Islet precursor cell (in vitro differentiated cells): ENCODE data around the gene RNF43.

Experiments
- DNase-seq: peaks from one replicate; pipeline ENCODE4 v3.0.0-alpha.2; 2018

Gene RNF43

GRCh38 chr17:58417300-58418092 is at the start of gene RNF43:
Gene RNF43, minus strand, starts transcription at chr17:58417534. Its CDS starts 1,957 bp downstream, at chr17:58415577.
- peak; percentile 100 for DNase-seq

GRCh38 chr17:58455491-58455890 is 38.2 kb upstream of the RNF43 start:
- no peak for DNase-seq

DNA sequence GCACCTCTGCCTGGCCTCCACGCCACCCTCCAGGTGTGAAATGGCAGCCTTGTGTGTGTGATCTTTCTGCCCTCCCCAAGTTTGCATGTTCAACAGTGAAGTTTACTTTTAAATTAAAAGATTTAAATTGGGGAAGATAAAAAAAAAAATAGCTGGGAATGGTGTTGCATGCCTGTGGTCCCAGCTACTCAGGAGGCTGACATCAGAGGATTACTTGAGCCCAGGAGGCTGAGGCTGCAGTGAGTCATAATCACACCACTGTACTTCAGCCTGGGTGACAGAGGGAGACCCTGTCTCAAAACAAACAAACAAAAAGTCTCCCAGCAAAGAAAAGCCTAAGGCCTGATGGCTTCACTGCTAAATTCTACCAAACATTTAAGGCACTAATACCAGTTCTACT is 35.4 kb upstream of the RNF43 start:
- peak; percentile 88 for DNase-seq

DNA sequence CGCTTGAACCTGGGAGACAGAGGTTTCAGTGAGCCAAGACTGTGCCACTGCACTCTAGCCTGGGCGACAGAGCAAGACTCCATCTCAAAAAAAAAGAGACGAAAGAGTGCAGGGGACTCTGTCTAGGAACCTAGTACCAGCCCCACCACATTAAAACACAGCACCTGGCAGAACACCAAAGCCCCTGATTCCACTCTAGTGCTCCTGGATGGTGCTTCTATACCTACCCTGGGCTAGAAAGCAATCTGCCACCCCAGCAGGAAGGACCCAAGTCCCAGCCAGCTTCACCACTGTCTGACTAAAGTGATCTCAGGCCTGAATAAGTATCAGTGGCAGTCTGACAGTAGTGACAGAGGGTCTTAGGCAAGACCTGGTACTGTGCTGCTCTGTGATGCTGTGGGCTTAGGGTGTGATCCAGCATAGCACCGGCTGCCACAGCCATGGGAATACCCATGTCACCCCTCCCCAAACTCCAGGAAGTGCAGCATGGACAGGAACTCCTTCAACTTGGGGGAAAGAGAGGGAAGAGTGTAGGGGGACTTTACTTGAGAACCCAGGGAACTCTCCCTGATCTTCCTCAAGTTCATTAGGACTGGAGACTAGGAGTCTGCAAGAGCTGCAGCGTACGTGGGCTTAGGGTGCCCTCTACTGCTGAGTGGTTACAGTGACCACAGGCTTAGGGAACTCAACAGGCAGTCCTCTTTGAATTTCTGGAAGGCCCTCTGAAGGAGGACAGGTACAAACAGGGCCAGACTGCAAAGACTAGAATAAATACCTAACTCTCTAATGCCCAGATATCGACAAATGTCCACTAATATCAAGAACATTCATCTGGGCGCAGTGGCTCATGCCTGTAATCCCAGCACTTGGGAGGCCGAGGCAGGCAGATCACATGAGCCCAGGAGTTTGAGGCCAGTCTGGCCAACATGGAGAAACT is 30.0 kb upstream of the RNF43 start:
- DNase-seq = peak; percentile 96

- no peak for DNase-seq
Measured at GRCh38 chr17:58446086-58446485, 28.8 kb upstream of the RNF43 start.

GRCh38 chr17:58436805-58437239 is 19.5 kb upstream of the RNF43 start:
- DNase-seq = no peak

- no peak for DNase-seq
Measured at GRCh38 chr17:58436245-58436644, 18.9 kb upstream of the RNF43 start.

GRCh38 chr17:58432806-58433573 is 15.7 kb upstream of the RNF43 start:
- DNase-seq = no peak

DNA sequence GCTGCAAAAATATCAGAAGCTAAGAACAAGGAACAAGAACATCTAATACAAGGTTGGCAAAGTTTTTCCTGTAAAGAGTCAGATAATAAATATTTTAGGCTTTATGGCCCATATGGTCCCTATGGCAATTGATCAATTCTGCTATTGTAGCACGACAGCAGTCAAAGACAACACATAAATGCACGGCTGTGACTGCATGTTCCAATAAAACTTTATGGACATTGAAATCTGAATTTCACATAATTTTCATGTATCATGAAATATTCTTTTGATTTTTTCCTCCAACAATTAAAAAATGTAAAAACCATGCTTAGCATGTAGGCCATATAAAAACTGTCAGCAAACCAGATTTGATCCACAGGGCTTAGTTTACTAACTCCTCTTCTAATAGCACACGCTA is 10.5 kb upstream of the RNF43 start:
- DNase-seq = no peak

DNA sequence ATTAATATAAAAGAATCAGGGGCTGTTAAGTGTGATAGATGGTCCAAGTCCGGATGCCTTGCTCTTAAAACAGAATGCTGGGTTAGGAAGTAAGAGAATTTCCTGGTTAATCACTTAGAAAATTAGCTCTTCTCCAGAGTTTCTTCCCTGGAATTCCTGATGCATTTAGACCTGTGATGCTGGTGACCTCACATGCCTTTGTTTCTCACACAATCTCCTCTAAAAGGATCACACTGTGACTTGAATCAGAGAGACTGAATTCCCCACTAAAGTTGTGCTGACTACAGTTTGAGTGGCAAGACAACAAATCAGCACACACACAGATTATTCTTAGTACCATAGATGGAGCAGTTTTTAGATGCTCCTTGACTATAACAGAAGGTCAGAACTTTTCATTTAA is 4.4 kb upstream of the RNF43 start:
- DNase-seq = no peak

DNA sequence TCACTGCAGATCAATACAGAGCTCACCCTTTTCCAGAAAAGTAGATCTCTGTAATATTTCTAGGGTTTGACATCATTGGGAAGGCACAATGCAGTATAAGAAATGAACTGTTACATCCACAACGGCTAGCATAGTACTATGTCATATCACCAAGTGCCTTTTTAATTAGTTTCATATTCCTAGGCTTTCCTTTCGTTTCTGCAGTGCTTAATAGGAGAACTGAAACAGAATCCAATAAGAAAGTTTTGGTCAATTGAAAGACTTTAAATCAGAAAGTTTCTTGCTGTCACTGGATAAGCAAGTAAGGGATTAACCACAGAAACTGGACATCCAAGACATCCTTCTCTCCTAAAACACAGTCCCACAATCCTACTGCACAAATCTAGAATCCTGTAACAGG is 3.5 kb upstream of the RNF43 start:
- no peak for DNase-seq

DNA sequence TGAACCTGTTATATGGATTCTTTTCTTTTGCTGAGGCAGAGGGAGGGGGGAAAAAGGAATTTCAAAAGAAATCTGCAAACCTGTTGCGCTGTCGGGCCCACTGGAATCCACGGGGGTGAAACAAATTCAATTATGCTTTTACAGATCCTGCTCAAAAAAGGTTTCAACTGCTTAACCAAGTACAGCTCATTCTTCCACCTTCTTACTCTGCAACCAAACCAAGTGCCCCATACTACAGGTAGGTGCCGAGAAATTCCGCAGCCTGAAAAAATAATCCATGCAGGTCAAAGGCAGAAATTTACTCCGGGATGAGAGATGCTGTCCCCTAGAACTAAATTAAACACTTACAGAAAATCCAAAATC is 416 bp downstream of the RNF43 start:
- DNase-seq = no peak

DNA sequence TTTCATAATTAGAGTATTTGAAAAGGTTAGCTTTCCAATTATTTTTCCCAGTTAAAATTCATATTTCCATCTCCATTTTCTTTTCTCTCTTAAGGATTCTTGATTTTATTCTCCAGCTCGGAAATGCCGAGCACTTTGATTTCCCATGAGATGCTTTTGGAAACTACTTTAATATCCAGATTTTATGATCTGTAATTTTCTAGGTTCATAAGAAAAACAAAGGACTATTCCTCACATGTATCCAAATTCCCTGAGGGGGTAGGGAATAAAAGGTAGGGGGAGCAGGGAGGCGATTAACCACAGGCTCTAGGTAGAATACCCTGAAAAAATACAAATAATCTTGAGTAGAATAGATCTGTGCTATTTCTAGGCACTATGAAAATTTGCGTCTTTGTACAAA is 938 bp downstream of the RNF43 start:
- DNase-seq = no peak

- peak; percentile 89 for DNase-seq
Measured at GRCh38 chr17:58415371-58416055, 1.8 kb downstream of the RNF43 start.

DNA sequence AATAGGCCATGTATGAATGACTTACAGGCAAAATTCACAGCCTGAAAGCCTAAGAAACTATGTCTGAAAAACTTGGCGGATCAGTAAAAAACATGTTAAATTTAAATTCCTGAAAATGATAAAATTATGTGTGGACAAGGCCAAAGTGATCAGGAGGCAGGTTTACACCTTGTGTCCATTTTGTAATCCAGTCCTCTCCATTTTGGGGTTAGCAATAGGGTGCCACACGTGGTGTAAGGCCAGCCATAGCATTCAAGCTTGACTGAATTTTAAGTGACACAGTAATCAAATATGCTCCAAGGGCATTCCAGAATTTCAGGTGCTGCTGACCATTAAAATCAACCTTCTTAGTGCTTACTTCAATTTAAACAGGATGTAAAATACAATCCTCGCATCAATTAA is 2.7 kb downstream of the RNF43 start:
- DNase-seq = no peak

DNA sequence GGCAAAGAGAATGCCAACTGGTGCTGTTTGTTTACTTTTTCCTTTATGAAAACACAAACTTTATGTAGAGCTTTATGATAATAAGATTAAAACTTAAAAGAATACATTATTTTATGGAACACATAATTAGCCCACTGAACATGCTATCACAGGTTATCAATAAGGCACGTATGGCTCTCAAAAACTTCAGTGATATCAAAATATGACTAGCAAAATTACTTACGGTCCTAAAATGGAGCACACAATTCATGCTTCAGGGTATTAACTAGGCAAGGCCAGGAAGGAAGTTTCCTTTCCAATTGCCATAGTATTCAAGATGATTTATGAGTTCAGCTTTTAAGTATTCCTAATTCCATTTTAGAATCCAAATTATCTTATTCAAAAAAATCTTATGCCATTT is 3.6 kb downstream of the RNF43 start:
- DNase-seq = no peak

DNA sequence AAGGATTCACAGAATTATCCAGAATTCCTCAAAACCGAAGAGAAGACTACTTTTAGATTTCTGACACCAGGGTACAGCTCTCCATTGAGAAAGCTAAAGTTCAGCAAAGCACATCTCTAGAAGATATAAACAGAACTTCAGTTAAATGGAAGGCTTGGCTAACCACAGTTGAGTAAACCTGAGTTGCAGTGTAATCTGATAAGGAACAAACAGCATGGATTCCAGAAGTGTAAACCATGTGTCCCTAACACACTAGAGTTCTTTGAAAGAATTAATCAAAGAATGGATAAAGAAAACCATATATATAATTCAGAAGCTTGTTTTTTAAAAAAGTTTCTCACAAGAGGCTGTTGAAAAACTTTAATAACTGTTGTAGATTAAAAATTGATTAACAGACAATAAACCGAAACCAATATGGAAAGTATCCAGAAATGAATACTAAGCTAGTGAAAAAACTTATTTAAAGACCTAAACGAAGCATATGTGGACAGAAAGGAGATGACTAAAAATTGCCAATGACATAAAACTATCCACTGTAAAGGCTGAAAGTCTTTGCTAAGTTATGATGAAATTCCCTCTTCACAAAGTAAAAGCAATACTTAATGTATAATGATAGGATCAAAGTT is 4.3 kb downstream of the RNF43 start:
- no peak for DNase-seq

DNA sequence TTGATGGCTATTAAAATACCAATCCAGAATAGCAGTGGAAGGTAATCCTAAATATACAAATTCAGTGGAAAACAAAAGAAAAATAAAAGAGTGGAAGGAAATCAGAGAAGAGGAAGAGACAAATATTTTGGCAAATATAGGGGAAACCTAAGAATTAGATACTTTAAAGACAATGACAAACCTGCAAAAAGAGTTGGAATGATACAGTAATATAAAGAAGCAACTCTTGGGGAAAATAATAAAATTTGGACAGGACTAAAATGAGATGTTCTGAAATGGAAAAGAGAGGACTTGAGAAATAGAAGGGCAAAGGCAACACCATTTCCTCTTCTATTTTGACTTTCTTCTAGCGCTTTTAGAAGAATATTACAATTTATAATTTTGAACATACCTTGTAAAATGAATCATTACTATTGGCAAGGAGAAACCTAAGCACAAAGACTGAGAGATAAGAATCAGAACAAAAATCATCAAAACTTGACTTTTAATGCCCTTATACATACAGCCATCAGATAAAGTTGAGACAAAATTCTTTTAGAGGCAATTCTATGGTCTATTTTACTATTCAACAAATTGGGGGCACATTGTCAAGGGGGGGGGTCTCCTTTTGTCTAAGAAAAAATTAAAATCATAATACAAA is 5.2 kb downstream of the RNF43 start:
- no peak for DNase-seq

GRCh38 chr17:58411408-58411894 is 5.9 kb downstream of the RNF43 start:
- no peak for DNase-seq

DNA sequence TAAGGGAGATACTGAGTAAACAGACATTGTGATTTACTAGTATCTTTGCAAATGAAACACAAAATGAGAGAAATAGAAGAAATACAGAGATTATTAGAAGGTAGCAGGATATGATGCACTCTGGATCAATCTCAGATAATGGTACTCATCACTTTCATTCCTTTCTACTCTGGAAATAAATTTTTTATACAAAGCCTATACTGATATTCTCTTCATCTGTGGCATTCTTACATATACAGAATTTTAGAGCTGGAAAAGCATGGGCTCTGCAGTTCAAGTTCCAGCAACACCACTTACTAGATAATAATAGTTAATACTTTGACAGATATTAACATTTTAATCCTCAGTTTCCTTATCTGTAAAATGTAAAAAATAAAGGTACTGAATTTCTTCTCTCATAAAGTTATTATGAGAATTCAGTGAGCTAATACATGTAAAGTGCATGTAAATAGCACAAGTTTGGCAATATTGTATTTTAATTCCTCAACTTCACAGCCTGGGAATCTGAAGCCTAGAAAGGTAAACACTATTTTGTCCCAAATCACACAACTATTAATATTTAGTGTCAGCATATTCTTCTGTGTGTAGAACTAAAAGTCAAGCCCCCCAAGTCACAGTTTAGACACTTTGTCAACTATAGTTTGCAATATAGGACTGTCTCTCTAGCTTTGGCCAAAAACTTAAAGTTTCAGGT is 6.5 kb downstream of the RNF43 start:
- no peak for DNase-seq

DNA sequence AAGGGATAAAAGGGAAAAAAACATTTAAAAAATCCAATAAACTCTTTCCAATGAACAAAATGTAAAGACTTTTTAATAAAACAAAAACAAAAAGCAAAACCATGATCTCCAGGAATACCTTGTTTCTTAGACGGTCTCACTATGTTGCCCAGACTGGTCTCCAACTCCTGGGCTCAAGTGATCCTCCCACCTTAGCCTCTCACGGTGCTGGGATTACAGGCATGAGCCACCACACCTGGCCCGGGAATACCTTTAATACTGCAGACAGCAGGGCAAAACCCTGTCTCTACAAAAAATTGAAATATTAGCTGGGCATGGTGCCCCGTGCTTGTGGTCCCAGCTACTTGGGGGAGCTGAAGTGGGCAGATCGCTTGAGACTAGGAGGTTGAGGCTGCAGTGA is 7.9 kb downstream of the RNF43 start:
- DNase-seq = no peak
